K562 (cell line): Measurements from ENCODE around the gene MSTO1. TPM values are rescaled to one million over a fixed set of nuclear protein-coding genes. Genes with fewer than 3 reads are reported as not detected.

Source experiments
- CREM ChIP-seq: IDR thresholded peaks from 2 replicates; pipeline ENCODE4 v1.6.1; 2014; ENCODE audit warnings: antibody characterized with exemption, low read depth
- CTCFL ChIP-seq: IDR thresholded peaks from 2 replicates; pipeline ENCODE4 v1.6.1; 2011; ENCODE audit warnings: borderline replicate concordance, low read depth, mild to moderate bottlenecking, moderate library complexity, low read length; ENCODE audit not compliant: insufficient read depth, poor library complexity, severe bottlenecking
- CUX1 ChIP-seq: fragments of 200-800 bp; sonication (Bioruptor generic); IDR thresholded peaks from 2 replicates; pipeline ENCODE4 v1.6.1; 2016; ENCODE audit warnings: missing genetic modification characterization, missing compliant biosample characterization
- ERF ChIP-seq: fragments of 450-650 bp; formaldehyde crosslinking; IDR thresholded peaks from 2 replicates; pipeline ENCODE4 v1.4.0; 2020; ENCODE audit warnings: mild to moderate bottlenecking, mixed read lengths
- MAFK ChIP-seq: IDR thresholded peaks from 2 replicates; pipeline ENCODE4 v1.6.1; 2011; ENCODE audit warnings: low read length, improper control_type of control experiment
- SP1 ChIP-seq: sonication (generic); formaldehyde crosslinking; IDR thresholded peaks from 2 replicates; pipeline ENCODE4 v1.8.1; 2022; ENCODE audit warnings: mild to moderate bottlenecking, missing genetic modification reagents
- U2AF2 ChIP-seq: fragments of 200-400 bp; formaldehyde crosslinking; optimal IDR thresholded peaks from 2 replicates; pipeline ENCODE3; 2017; ENCODE audit warnings: low read depth, mild to moderate bottlenecking, low read length
- polyA plus RNA-seq, 8 experiments: library from polyadenylated mRNA; depleted of rRNA in 4 of 8; stranded (reverse) in 5 of 8; unstranded in 3 of 8; fragments of >200 nt; fragmentation: Nextera tagmentation in 2 of 8; fragmentation: Illumina TruSeq in 1 of 8; extraction: Ambion mirVana in 2 of 8; extraction: Trizol in 1 of 8; gene quantifications; 2 replicates each; pipeline versions ENCODE4 v1.2.1 to v1.2.3, GENCODE V29; 2011 to 2014; ENCODE audit warnings: inconsistent platforms in 1 of 8, missing spikeins in 1 of 8
- total RNA-seq, 7 experiments: library from RNA; depleted of rRNA in 6 of 7; stranded (reverse); fragments of >200 nt in 6 of 7; fragmentation: Illumina TruSeq in 2 of 7; extraction: Trizol in 2 of 7; gene quantifications; 2 replicates each; pipeline versions ENCODE4 v1.2.1 to v1.2.3, GENCODE V29; 2011 to 2021; ENCODE audit warnings: low replicate concordance in 1 of 7
- TF ChIP-seq, protein P1 (sequence below): sonication (generic); formaldehyde crosslinking; IDR thresholded peaks from 2 replicates; pipeline ENCODE4 v1.9.0; 2022; ENCODE audit warnings: mild to moderate bottlenecking, missing genetic modification reagents
- TF ChIP-seq, protein P2 (sequence below): sonication (generic); formaldehyde crosslinking; IDR thresholded peaks from 2 replicates; pipeline ENCODE4 v1.8.1; 2023; ENCODE audit warnings: mild to moderate bottlenecking, missing genetic modification reagents
- TF ChIP-seq, protein P3 (sequence below): fragments of 450-650 bp; IDR thresholded peaks from 2 replicates; pipeline ENCODE4 v1.6.1; 2017; ENCODE audit warnings: antibody characterized with exemption
- TF ChIP-seq, protein P4 (sequence below): fragments of 450-650 bp; IDR thresholded peaks from 2 replicates; pipeline ENCODE4 v1.6.1; 2018; ENCODE audit warnings: mild to moderate bottlenecking, low read depth; ENCODE audit not compliant: partially characterized antibody

MSTO1 gene
- total and polyA plus RNA-seq, 9 of the 15 experiments (the other 6 are each of a cell fraction or from before 2014, with no cell fraction given), result 18.8 to 71.1 (median 47.3) TPM

DNA sequence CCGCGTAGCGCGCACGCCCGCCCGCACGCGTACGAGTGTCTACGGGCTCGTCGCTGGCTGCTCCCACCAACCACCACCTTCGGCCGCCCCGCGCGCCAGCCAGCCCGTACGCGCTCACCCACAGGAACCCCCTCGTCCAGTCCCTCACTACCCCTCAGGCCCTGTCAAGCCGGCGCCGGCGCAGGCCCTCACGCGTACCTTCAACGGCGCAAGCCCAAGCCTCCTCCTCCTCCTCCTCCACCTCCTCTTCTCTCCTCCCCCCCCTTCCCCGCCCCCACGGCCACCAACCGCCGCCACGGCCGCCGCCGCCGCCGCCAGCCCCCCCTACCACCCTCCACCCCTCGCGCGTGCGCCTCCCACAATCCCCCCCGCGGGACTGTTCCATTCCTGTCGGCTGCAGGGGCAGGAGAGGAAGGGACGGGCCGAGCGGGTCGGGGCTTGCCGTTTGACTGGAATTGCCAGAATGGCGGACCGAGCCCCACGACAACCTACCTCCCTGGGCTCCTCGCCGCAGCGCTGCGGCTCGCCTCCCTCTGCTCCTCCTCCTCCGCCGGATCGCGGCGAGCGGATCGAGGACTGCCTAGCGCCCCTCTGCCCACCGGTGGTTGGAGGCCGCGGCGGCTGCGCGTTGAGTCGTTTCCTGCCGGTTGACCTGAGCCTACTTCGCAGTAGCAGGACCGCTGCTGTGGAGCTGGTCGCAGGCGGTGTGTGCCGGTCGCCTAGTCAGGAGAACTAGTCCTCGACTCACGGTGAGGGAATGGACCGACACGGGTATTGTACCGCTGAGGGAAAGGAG, 47.2 kb upstream of the MSTO1 start, which contains the start of gene ASH1L (continued):
- TF ChIP-seq ERF (CRISPR knock-in tag) (peak; percentile 89; the same call in 1 of the 2 replicates), U2AF2 (no peak), MAFK (0 out of 2 replicates have a peak, but pooled peaks have one; percentile 15), CUX1 (CRISPR knock-in tag) (no peak), SP1 (CRISPR knock-in tag) (peak; percentile 82; the same call in 1 of the 2 replicates), CREM (peak; percentile 77), CTCFL (peak; percentile 17)
- TF ChIP-seq, protein P1, sequence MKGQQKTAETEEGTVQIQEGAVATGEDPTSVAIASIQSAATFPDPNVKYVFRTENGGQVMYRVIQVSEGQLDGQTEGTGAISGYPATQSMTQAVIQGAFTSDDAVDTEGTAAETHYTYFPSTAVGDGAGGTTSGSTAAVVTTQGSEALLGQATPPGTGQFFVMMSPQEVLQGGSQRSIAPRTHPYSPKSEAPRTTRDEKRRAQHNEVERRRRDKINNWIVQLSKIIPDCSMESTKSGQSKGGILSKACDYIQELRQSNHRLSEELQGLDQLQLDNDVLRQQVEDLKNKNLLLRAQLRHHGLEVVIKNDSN (CRISPR knock-in tag), result peak; percentile 33; the same call in 1 of the 2 replicates
- TF ChIP-seq, protein P2, sequence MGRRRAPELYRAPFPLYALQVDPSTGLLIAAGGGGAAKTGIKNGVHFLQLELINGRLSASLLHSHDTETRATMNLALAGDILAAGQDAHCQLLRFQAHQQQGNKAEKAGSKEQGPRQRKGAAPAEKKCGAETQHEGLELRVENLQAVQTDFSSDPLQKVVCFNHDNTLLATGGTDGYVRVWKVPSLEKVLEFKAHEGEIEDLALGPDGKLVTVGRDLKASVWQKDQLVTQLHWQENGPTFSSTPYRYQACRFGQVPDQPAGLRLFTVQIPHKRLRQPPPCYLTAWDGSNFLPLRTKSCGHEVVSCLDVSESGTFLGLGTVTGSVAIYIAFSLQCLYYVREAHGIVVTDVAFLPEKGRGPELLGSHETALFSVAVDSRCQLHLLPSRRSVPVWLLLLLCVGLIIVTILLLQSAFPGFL (CRISPR knock-in tag), result no peak
- TF ChIP-seq, protein P3, sequence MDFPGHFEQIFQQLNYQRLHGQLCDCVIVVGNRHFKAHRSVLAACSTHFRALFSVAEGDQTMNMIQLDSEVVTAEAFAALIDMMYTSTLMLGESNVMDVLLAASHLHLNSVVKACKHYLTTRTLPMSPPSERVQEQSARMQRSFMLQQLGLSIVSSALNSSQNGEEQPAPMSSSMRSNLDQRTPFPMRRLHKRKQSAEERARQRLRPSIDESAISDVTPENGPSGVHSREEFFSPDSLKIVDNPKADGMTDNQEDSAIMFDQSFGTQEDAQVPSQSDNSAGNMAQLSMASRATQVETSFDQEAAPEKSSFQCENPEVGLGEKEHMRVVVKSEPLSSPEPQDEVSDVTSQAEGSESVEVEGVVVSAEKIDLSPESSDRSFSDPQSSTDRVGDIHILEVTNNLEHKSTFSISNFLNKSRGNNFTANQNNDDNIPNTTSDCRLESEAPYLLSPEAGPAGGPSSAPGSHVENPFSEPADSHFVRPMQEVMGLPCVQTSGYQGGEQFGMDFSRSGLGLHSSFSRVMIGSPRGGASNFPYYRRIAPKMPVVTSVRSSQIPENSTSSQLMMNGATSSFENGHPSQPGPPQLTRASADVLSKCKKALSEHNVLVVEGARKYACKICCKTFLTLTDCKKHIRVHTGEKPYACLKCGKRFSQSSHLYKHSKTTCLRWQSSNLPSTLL, result no peak
- TF ChIP-seq, protein P4, sequence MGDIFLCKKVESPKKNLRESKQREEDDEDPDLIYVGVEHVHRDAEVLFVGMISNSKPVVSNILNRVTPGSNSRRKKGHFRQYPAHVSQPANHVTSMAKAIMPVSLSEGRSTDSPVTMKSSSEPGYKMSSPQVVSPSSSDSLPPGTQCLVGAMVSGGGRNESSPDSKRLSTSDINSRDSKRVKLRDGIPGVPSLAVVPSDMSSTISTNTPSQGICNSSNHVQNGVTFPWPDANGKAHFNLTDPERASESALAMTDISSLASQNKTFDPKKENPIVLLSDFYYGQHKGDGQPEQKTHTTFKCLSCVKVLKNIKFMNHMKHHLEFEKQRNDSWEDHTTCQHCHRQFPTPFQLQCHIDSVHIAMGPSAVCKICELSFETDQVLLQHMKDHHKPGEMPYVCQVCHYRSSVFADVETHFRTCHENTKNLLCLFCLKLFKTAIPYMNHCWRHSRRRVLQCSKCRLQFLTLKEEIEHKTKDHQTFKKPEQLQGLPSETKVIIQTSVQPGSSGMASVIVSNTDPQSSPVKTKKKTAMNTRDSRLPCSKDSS, result no peak
